ENCODE measurements around the gene TSEN34. TPM values are rescaled to one million over a fixed set of nuclear protein-coding genes. Genes with fewer than 3 reads are reported as not detected.
A peak's percentile ranks its signal among the peaks of the same experiment; 100 is the strongest.

The TSEN34 gene
- total RNA-seq, 1 experiment from 2014 or later = 32.0 TPM

DNA sequence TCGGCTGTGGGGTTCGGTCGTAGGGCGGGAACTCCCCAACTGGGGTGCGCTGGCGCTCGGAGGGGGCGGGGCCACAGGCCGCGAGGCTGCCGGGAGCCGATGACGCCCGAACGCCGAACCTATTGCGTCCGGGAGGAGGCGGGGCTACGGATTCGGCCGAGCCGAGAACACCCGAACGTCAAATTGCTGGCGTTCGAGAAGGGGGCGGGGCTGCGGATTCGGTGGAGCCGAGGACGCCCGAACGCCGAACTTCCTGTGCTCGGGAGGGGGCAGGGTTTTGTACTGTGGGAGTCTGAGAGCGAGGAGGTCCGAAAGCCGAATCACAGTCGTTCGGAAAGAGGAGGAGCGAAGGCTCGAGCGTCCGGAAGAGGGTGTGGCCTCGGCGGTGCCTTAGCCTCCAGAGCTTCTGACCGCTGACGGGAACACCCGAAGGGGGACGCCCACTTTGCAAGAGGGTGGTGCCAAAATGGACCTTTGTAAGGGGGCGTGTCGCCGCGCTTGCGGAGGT, 551 bp upstream of the TSEN34 start (continued):
- no peak for TF ChIP-seq ZNF512 (CRISPR knock-in tag; IDR thresholded peaks at IDR 0.05; ENCODE audit: borderline replicate concordance)
- TF ChIP-seq, protein P1, sequence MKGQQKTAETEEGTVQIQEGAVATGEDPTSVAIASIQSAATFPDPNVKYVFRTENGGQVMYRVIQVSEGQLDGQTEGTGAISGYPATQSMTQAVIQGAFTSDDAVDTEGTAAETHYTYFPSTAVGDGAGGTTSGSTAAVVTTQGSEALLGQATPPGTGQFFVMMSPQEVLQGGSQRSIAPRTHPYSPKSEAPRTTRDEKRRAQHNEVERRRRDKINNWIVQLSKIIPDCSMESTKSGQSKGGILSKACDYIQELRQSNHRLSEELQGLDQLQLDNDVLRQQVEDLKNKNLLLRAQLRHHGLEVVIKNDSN (CRISPR knock-in tag; IDR thresholded peaks at IDR 0.05) = 0 out of 2 replicates have a peak, but pooled peaks have one; percentile 4
- TF ChIP-seq MXD4 (CRISPR knock-in tag; IDR thresholded peaks at IDR 0.05; ENCODE audit: borderline replicate concordance) = no peak
- no peak for TF ChIP-seq ZNF532 (CRISPR knock-in tag; IDR thresholded peaks at IDR 0.05; ENCODE audit: borderline replicate concordance)
- no peak for TF ChIP-seq SMAD4 (CRISPR knock-in tag; IDR thresholded peaks at IDR 0.05)
- no peak for TF ChIP-seq FOXP1 (CRISPR knock-in tag; IDR thresholded peaks at IDR 0.05; ENCODE audit: borderline replicate concordance)
- no peak for TF ChIP-seq ZNF121 (CRISPR knock-in tag; IDR thresholded peaks at IDR 0.05)
- TF ChIP-seq JAZF1 (CRISPR knock-in tag; IDR thresholded peaks at IDR 0.05) = no peak

GRCh38 chr19:54191811-54192453, 824 bp downstream of the TSEN34 start:
- Mint-ChIP-seq H3K36me3 (peaks cover 37% of the 10 kb centered on the region), H3K4me3 (peak overlapping the region; percentile 85), H3K27me3 (ENCODE audit: low read depth) (peaks cover 3% of the 10 kb centered on the region; the same call in 1 of the 2 replicates), H3K4me1 (peaks cover 31% of the 10 kb centered on the region), H3K27ac (peak overlapping the region; percentile 93), H3K9me3 (no peaks in the 10 kb centered on the region)
- POLR2A ChIA-PET = interaction anchor here (1.0 to 4.3 kb wide), 7 partner anchors 9 to 106 kb away, joined by 3 to 25 read pairs (median 4); partner anchors contain the start of genes CNOT3, LENG1, RPS9 and TMC4
- CTCF ChIA-PET = interaction anchor here (0.6 to 4.2 kb wide), 12 partner anchors 9 to 1312 kb away, joined by 3 to 84 read pairs (median 4); partner anchors contain the start of gene TMC4
- DNase-seq (ENCODE audit: low spot score) (no peak), ATAC-seq (no peak)
- TF ChIP-seq, protein P2, sequence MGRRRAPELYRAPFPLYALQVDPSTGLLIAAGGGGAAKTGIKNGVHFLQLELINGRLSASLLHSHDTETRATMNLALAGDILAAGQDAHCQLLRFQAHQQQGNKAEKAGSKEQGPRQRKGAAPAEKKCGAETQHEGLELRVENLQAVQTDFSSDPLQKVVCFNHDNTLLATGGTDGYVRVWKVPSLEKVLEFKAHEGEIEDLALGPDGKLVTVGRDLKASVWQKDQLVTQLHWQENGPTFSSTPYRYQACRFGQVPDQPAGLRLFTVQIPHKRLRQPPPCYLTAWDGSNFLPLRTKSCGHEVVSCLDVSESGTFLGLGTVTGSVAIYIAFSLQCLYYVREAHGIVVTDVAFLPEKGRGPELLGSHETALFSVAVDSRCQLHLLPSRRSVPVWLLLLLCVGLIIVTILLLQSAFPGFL (CRISPR knock-in tag; IDR thresholded peaks at IDR 0.05; ENCODE audit: borderline replicate concordance) = no peak
- TF ChIP-seq IRF2 (CRISPR knock-in tag; IDR thresholded peaks at IDR 0.05; ENCODE audit: borderline replicate concordance, low read depth) (no peak), GTF2I (CRISPR knock-in tag; conservative IDR thresholded peaks at IDR 0.05) (no peak), GABPB1 (CRISPR knock-in tag; IDR thresholded peaks at IDR 0.05) (no peak), ZNF219 (CRISPR knock-in tag; IDR thresholded peaks at IDR 0.05; ENCODE audit: borderline replicate concordance) (no peak)
- TF ChIP-seq, protein P3, sequence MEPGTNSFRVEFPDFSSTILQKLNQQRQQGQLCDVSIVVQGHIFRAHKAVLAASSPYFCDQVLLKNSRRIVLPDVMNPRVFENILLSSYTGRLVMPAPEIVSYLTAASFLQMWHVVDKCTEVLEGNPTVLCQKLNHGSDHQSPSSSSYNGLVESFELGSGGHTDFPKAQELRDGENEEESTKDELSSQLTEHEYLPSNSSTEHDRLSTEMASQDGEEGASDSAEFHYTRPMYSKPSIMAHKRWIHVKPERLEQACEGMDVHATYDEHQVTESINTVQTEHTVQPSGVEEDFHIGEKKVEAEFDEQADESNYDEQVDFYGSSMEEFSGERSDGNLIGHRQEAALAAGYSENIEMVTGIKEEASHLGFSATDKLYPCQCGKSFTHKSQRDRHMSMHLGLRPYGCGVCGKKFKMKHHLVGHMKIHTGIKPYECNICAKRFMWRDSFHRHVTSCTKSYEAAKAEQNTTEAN (CRISPR knock-in tag; IDR thresholded peaks at IDR 0.05) = no peak
